ENCODE data around the gene TM9SF3.
"Not testable (repeated sequence)": the region's sequence is repeated elsewhere in the genome, so short reads cannot be mapped to it uniquely, and the experiment has no call there.

Gene TM9SF3

GRCh38 chr10:96565774-96566173 lies 21.0 kb downstream of the TM9SF3 start:
- DNase-seq (ENCODE audit: low spot score) = peak; percentile 56

GRCh38 chr10:96560966-96561887 lies 25.6 kb downstream of the TM9SF3 start:
- DNase-seq (ENCODE audit: low spot score) = no peak

DNA sequence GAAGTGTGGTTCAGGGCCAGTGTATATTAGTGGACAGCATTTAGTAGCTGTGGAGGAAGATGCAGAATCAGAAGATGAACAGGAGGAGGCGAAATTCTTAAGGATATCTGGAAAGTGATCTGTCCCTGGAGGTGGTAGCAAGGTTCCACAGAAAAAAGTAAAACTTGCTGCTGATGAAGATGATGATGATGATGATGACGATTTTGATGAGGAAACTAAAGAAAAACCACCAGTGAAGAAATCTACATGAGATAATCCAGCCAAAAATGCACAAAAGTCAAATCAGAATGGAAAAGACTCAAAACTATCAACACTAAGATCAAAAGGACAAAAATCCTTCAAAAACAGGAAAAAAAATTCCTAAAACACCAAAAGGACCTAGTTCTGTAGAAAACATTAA lies 26.3 kb downstream of the TM9SF3 start:
- DNase-seq (ENCODE audit: low spot score) = no peak

- peak; percentile 12 for DNase-seq (ENCODE audit: low spot score)
Measured at GRCh38 chr10:96556003-96556402, 30.8 kb downstream of the TM9SF3 start.

DNA sequence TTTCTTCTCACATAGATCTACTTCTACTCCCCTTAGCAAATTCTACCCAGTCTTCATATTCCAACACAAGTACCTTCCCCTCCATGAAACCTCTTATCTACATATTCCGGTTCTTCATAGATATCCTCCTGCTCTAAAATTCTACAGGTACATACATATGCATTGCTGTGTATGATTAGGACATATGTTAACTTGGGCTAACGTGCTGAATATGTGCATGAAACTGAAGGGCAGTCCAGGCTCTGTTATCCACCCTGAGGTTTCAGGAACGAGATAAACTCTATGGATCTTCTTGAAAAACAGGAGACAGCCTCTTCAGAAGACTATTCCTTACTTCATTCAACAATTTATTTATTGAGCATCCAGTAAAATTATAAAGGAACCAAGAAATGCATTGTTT lies 31.5 kb downstream of the TM9SF3 start:
- DNase-seq (ENCODE audit: low spot score) = no peak

- DNase-seq (ENCODE audit: low spot score) = no peak
Measured at GRCh38 chr10:96548589-96548988, 38.2 kb downstream of the TM9SF3 start.

DNA sequence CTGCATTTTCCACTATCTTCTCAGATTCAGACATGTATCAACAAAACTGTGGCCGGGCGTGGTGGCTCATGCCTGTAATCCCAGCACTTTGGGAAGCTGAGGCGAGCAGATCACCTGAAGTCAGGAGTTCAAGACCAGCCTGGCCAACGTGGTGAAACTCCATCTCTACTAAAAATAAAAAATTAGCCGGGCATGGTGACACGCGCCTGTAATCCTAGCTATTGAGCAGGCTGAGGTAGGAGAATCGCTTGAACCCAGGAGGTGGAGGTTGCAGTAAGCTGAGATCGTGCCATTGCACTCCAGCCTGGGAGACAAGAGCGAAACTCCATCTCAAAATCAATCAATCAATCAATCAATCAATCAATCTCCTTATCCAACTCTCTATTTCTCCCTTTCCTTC lies 41.3 kb downstream of the TM9SF3 start:
- not testable (repeated sequence) for DNase-seq (ENCODE audit: low spot score)

- no peak for DNase-seq (ENCODE audit: low spot score)
Measured at GRCh38 chr10:96541921-96542320, 44.9 kb downstream of the TM9SF3 start.

GRCh38 chr10:96540240-96540639 lies 46.6 kb downstream of the TM9SF3 start:
- no peak for DNase-seq (ENCODE audit: low spot score)

- DNase-seq (ENCODE audit: low spot score) = no peak
Measured at GRCh38 chr10:96538683-96539082, 48.1 kb downstream of the TM9SF3 start.

DNA sequence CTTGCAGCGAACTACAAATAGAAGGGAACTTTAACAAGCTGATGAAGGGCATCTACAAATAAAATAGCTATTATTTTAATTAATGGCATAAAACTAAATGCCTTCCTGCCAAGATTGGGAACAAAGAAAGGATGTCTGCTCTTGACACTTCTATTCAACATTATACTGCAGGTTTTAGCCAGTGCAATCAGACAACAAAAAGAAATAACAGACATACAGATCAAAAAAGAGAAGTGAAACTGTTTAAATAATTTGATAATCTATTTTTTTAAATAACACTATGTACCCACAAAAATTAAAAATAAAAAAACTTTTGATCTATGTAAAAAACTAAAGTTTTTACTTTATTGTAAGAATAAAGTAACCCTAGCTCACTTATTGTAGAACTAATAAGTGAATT lies 50.7 kb downstream of the TM9SF3 start:
- DNase-seq (ENCODE audit: low spot score) = no peak

DNA sequence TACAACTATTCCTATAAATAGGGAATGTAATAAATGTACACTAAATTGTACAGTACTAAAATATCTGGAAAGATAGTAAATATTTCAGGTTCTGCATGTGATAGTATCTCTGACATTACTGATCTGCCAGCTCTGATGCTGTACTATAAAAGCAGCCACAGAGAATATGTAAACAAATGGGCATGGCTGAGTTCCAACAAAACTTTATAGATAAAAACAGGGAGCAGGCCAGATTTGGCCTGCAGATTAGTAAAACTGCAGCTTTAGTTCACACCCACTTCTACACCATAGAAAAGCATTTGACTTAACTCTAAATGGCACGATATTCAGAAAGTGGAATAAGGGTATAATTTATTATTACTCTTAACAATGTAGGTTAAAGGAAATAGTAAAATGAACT lies 54.3 kb downstream of the TM9SF3 start:
- DNase-seq (ENCODE audit: low spot score) = no peak

DNA sequence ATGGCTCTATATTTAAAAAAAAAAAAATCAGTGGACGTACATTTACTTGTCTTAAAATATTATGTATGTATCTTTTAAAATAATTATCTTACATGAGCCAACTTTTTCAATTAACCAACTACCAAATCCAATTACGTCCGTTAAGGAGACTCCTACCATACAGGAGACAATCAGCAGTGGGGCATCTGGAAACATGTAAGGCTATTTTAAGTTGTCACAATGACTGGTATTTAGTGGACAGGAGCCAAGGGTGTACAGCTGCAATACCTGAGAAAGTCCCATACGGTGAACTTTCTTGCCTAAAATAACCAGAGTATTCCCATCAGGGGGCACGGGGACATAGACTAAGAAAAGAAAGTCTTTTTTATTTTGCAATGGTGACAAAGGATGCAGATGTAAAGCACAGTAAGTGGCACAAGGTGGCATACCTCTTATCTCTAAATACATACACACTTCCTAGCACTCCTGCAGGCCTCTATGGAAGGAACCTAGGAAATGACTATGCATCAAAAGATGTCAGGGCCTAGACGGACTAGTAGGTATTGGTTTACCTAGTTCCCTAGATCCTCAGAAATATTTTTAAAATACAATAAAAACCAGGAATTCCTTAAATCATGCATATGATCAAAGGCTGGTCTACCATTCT lies 57.1 kb downstream of the TM9SF3 start:
- no peak for DNase-seq (ENCODE audit: low spot score)

DNA sequence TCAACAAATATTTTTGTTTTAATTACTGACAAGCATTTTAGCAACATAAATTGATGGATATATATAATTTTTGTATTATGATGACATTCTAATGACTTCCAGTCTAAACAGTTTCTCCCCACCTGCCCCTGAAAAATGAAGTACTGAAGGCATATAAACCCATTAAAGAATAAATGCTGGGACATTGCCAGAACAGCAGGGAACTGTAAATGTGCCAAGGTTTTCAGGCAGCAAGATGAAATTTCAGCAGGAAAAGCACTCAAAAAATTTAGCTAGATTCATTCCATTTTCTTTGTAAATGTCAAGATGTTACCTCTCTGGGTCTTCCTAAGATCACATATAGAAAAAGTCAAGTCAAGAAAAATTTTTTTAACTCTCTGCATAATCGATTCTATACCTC lies 62.1 kb downstream of the TM9SF3 start:
- DNase-seq (ENCODE audit: low spot score) = no peak

DNA sequence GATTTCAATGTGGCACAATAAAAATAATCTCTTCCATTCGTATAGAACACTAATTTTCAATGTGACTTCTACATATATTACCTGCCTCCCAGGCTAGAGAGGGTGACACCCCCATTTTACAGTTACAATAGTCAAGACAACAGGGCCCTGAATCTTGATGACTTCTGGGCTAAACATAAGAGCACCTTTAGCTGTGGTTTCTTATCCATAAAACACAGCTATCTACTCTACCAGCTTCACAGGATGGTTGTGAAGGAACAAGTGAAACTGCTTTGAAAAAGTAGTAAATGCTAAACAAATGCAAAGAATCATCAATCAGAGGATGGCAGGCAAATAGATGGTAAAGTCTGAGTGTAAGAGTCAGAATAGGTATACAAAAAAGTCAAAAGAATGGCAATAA lies 69.5 kb downstream of the TM9SF3 start:
- no peak for DNase-seq (ENCODE audit: low spot score)

DNA sequence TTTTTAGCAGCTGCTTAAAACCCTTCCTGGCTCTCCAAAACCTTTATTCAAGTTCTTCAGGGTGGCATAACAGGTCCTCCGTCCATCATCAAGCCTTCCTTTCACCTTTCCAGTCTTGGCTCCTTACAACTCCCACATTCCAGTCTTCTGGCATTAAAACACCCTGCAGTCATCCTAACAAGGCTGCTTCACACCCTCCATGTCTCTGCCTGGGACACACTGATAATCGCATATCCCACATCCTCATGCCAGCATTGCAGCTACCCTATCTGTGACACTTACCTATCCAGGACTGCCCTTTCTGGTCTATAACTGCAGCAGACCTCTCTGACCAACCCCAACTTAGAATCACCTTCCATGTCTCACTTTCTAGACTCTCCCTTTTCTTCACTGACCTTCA lies 70.5 kb downstream of the TM9SF3 start:
- no peak for DNase-seq (ENCODE audit: low spot score)

DNA sequence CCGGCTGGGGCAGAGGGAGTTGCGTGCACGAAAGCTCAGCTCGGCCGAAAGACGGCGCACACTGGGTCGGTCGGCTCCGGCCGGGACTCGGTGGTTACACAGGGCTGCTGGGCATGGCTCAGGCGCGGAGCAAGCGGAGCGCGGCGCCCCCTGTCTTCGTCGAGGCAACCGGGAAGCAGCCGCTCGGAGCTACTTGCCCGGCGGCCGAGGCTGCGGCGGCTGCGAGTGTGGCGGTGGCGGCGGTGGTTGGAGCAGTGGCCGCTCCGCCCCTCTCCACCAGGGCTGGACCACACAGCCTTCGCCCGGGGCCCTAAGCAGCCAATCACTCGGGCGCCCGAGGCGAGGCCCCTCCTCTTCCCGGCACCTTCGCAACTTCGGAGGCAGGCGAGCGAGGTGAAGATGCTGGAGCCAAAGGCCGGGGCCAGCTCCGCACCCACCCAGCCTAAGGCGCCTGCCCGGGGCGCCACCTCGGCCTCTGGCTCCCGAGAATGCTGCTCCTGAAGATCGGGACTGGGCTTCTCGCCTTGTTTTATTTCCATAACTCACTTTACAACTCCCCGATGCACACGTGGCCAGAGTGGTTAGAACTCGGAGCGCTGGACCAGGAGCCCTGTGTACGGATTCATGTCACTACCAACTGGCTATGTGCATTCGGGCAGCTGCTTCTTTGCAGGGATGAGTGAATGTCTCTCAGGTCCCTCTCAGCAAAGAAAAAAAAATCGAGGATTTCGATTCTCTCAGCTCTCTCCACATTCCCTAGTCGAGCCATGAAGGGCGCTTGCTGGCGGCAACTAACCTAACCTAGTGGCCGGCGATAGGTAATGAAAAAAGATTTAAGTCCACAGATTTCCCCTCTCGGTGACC lies 72.9 kb downstream of the TM9SF3 start, which contains the start of gene TLL2:
Gene TLL2 (minus strand): TSS at position 229 of the 864 bp plus-strand sequence. CDS start 241 bp downstream, outside the sequence.
- peak; percentile 93 for DNase-seq (ENCODE audit: low spot score)

DNA sequence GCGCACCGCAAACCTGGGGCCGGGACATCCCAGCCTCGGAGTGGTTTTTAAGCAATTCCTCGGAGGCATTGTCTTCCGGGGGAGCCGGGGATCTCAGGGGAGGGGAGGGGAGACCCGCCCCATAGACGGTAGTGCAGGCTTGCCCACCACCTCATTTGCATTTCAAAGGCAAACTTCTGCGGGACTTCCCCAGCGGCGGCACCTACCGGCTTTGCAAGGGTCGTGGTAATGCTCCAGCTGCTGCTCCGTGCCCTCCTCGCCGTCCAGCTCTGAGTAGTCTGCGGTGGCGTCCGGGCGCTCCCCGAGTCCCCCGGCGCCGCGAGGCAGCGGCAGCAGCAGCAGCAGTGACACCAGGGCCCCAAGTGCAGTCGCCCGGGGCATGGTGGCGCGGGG lies 73.5 kb downstream of the TM9SF3 start:
- no peak for DNase-seq (ENCODE audit: low spot score)

GRCh38 chr10:96512524-96513304 lies 74.1 kb downstream of the TM9SF3 start:
- peak; percentile 22 for DNase-seq (ENCODE audit: low spot score)

DNA sequence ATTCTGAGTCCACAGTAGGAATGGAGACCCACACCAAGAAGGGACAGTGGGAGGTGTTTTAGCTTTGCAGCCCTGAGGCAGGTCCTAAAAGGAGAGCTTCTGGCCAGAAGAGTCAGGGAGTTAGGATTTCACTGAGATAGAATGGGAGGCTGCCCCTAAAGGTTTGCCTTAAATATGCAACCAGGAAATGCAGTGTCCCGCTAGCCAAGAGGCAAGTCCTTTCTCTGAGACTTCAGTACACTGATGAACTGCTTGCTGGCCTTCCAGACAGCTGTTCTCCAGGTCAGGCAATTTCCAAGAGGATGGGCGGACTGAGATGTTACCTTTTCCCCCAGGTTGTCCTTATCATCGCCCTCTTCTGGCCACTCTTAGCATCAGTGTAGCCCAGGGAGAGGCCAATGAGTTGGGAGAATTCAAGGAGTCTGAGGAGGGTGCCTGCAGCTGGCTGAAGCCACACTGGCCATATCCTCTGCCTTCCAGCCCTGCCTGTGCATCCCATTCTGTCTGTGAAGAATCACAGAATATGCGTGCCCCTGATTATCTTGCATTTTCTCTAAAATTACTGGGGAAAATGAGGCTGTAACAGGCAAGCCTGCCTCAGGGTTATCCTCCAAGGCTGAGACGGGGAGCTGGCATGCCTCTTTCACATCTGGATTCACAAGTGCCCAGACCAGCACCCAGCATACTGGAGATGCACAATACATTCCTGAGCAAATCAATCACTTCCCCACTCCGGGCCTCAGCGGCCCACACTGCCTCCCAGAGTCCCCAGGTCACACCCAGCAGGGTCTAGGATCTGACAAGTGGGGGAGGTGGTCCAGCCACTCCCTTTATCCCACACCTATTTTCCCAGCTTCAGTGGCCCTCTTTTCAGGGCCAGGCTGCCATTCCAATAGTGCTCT lies 75.5 kb downstream of the TM9SF3 start:
- peak; percentile 29 for DNase-seq (ENCODE audit: low spot score)
